ENCODE results near the gene ANO7.
A peak's percentile ranks its signal among the peaks of the same experiment; 100 is the strongest.
"Not testable (repeated sequence)": the region's sequence is repeated elsewhere in the genome, so short reads cannot be mapped to it uniquely, and the experiment has no call there.

ANO7 gene

DNA sequence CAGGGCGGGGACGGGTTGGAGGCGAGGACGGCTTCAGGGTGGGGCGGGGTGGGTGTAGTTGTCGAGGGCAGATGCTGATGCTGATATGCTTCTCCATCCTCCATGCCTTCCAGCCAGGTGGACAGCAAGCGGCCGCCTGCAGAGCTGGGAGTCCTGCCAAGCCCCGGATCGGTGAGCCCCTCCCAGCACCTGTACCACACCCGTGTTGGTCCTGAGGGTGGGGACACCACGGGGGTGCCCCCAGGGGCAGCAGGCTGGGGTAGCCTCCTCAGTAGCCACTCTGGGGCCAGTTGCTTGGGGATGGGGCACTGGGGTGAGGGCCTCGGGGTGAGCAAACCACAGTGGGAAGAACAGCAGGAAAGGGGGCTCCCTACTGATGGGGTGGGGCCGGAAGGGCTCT lies 2.6 kb downstream of the ANO7 start:
- no peak for DNase-seq (ENCODE audit: low spot score)

DNA sequence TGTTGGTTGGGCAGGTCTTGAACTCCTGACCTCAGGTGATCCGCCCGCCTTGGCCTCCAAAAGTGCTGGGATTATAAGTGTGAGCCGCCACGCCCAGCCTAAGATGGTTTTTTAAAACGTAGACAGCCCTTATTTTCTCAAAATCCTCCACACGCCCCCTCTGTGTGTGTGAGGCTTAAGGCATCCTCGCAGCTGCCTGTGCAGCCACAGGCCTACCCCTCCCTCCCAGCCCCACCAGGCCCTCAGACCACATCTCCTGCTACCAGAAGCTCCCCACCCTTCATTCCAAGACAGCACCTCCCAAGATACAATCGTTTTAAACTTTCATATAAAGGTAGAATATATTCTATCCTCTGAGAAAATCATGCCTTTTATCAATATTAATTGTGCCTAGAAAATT lies 4.8 kb downstream of the ANO7 start:
- DNase-seq (ENCODE audit: low spot score) = no peak

DNA sequence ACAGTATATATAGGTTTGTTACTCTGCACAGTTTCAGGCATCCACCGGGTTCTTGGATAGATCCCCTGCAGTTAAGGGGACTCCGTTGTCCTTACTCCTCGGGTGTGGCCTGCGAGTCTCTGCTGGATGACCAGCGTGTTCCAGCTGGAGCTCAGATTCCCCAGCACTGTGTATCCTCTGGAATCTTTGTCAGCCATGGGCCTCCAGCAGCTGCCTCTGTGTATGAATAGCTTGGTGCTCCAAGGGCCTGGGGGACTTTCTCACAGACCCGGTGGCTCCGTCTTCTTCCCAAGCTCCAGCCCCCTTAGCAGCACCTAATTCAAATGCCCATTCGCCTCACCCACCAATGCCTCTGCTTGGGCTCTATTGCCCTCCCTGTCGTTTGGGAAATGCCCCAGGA lies 6.3 kb downstream of the ANO7 start:
- DNase-seq (ENCODE audit: low spot score) = no peak

DNA sequence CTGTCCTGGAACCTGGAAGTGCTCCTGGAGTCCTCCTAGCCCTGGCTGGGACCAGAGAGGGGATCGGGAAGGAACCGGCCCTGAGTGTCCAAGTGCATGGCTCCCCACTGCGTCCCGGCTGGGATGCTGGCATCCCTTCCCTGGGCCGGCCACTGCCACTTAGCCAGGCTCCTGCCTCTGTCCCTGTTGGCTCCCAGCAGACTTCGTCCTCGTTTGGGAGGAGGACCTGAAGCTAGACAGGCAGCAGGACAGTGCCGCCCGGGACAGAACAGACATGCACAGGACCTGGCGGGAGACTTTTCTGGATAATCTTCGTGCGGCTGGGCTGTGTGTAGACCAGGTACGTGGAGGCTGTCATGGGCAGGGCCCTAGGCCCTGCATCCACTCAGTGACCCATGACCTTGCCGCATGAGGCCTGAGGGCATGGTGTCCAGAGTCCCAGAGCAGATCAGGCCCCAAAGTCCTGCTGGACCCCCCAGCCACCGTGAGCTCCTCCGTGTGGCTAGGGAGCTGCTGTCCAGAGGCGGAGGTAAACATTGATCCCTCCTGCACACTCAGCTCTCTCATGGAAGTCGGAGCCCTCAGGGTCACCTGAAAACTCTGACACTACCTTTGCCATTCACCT lies 7.1 kb downstream of the ANO7 start:
- DNase-seq (ENCODE audit: low spot score) = no peak

DNA sequence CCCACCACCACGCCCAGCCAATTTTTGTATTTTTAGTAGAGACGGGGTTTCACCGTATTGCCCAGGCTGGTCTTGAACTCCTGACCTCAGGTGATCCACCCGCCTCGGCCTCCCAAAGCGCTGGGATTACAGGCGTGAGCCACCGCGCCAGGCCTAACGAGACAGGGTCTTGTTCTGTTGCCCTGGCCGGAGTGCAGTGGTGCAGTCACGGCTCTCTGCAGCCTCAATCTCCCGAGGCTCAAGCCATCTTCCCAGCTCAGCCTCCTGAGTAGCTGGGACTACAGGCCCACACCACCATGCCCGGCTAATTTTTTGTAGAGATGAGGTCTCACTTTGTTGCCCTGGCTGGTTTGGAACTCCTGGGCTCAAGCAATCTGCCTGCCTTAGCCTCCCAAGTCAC lies 8.8 kb downstream of the ANO7 start:
- DNase-seq (ENCODE audit: low spot score) = not testable (repeated sequence)

DNA sequence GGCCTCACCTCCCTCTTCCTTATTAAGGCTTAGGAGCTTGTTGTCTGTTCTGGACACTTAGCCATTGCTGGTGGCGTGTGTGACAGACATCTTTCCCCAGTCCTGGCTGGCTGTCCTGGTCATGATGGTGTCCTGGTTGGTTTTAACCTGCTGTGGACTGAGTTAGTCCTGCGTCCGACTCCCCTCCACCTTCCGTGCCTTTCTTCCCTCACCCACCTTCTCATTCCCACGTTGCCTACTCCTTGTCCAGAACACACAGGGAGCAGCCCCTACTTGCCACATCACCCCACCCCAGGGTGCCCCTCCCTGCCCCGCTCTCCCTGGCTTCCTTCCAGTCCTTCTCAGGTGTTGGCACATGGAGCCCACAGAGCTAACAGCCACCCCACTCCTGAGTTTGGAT lies 9.5 kb downstream of the ANO7 start:
- no peak for DNase-seq (ENCODE audit: low spot score)

DNA sequence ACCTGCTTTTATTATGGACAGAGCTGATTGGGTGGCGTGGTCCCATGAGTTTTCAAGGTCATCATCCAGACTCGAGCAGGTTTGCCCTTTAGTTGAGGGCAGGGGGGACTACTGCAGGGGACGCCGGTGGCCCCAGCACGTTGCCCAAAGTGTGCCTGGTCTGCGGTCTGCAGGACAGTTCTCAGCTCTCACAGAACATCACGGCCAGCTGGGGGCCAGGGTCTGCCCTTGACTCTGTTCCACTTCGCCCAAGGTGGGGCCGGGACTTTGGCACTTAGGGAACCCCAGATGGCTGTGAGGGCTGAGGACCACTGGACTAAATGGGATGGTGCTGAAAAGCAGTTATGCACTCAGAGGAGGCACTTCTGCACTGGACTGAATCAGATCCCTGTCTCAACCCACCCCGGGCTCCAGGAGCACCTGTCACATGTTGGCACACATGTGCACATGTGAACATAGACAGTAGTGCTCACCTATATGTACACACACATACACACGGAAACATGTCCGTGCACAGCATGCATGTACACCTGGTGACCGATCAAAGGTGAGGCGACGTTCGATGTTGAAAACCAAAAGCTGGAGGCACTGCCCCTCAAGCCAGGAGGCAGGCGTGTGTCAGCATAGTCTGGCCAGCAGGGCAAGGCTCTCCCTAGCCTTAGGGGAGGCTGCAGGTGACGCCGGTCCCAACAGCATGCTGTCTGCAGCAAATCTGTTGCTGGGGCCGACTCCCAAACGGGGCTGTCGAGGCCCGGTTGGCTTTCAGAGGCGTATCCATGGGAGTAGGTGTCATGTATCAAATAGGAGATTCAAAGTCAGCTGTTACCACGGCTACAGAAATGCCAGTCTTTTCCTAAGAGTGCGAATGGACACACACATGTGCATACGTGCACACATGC lies 10.2 kb downstream of the ANO7 start:
- DNase-seq (ENCODE audit: low spot score) = no peak

DNA sequence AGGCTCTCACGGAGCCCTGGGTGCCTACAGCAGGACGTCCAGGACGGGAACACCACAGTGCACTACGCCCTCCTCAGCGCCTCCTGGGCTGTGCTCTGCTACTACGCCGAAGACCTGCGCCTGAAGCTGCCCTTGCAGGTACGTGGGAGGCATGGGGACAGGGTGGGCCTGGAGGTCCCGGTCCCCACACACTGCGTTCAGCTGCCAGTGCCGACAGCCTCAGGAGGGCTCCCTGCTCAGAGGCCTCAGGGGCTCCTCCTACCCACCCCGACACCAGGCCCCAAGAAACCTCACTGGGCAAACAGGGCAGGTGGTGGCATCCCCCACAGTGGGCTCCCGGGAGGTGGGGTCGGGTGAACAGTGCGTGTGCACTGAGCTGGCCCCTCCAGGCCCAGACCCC lies 10.8 kb downstream of the ANO7 start:
- no peak for DNase-seq (ENCODE audit: low spot score)

DNA sequence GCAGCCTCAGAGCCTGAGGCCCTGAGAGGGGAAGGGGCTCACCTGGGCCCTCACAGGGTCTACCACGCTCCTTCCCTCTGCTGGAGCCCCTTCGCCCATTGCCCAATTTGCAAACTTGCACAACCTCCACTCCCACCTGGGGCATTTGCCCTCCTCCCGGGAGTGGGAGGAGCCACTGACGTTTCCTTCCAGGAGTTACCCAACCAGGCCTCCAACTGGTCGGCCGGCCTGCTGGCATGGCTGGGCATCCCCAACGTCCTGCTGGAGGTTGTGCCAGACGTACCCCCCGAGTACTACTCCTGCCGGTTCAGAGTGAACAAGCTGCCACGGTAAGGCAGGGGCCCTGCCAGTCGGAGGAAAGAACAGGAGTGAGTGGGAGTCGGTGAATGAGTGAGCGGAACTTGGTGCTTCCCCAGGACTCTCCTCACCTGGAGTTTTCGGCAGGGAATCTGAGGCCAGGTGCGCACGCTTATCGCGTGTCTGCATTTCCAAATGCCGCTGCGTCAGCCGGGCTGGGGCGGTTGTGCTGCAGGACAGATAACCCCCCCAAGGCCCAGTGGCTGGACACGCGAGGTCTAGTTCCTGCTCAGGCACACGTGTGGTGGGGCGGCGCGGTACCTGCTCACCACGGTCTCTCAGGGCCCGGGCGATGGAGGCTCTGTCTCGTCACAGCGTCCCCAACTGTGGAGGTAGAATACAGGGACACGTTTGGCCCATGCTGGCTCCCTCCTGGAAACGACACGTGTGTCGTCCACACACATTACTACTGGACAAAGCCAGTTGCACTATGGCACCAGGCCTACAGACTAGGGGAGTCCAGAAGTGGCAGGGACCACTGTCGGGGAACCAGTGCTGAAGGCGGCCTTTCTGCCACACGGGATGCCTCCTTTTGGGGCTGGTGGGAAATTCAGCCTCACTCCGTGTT lies 11.7 kb downstream of the ANO7 start:
- no peak for DNase-seq (ENCODE audit: low spot score)

DNA sequence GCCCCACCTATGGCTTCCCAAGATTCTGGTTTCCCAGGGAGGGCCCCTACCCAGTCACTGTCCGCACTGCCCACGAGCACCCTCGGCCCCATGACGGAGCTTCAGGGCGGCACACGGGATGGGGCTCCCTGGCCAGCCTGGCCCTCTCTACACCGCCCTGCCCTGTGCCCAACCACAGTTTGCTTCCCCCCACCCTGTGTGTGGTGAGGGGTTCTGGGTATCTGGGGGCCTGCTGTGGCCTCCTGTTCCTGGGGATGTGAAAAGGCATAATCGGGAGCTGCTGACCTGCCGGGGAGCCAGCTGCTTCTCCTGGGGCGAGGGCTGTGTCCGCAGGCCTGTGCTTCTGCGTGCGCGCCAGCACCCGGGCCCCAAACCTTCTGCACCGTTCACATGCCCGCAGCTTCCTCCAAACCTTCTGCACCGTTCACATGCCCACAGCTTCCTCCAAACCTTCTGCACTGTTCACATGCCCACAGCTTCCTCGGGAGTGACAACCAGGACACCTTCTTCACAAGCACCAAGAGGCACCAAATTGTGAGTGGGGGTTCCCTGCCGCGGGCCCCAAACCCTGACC lies 12.4 kb downstream of the ANO7 start:
- DNase-seq (ENCODE audit: low spot score) = no peak

DNA sequence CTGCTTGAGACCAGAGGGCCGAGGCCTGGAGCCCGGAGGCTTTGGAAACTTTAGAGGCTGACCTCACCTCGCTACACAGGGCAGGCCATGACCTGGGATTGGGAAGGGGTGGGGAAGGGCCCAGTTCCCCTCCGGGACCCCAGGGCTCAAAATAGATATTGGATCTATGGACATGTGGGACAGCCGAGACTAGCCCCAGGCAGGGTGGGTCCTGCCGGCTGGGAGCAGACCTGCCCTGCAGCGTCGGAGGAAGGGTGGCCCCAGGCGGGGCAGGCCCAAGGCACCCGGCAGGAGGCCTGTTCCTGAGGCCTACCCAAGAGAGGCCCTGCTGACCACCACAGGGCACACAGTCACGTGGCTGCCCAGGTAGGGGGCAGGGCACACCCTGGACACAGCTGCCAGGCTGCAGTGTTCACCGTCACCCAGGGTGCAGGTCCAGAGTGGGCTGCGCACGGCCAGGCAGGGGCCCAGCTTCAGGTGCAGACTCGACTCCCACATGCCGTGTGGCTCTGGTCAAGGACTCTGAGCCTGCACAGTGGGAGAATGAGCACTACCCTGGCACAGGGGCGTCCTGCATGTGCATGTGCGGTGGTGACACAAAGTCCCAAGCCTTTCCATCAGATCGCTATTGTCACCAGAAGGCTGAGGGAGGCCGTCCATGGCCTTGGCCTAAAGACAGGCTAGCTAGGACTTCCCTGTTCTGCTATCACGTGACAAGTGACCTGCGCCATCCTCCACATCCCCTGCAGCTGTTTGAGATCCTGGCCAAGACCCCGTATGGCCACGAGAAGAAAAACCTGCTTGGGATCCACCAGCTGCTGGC lies 13.2 kb downstream of the ANO7 start:
- DNase-seq (ENCODE audit: low spot score) = no peak

DNA sequence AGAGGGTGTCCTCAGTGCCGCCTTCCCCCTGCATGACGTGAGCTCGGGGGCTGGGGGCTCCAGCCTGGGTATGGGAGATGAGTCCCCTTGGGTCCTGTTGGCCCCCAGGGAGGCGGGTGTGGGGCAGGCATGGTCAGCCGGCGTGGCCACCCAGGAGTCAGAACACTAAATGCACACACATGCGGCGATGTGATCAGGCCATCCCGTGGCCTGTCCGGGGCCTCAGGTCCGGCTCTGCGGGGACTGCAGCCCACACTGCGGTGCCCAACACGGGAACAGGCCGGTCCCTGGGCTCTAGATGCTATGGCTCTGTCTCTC lies 13.8 kb downstream of the ANO7 start:
- no peak for DNase-seq (ENCODE audit: low spot score)

DNA sequence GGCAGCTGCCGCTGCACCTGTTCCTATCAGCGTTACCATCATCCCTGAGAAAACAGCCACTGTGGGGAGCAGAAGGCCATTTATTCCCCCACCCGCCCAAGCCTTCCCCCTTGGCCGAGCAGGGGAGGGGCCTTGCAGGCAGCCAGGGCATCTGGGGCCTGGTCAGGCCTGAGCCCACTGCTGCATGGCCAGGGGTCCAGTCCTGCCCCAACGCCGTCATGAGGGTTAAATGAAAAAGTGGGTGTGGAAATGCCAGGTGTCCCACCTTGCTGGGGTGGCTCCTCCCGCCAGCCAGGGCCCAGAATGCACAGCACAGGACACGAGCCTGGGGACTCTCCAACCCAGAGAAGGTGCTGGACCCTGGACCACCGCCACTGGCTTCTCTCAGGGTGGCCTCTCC lies 14.2 kb downstream of the ANO7 start:
- no peak for DNase-seq (ENCODE audit: low spot score)

DNA sequence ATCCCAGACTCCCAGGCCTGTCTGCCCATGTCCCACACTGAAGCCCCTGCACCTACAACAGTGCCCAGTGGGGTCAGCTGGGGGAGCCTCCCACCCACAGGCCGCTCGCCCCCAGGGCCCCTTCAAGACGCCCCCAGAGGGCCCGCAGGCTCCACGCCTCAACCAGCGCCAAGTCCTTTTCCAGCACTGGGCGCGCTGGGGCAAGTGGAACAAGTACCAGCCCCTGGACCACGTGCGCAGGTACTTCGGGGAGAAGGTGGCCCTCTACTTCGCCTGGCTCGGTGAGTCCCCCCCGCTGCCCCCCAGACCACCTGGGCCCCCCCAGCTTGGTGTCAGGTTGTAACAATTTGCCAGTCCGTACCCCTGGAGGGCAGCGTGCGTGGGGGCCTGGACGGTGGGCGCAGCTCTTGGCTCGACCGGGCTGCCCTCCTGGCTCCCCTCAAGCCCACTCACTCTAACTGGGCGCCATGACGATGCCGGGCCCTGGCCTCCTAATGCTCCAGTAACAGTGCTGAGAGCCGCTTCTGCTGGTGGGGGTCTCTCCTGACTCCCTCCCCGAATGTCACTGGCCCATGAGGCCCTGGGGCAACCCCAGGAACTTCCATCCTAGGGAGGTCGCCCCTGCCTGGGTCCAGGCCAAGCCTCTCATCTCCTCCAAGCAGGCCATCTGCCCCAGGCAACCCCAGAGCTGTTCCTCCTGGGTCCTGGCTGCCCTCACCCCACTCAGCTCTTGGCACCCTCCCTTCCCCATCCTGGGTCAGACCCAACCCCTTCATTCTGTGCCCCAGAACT lies 14.9 kb downstream of the ANO7 start:
- no peak for DNase-seq (ENCODE audit: low spot score)

DNA sequence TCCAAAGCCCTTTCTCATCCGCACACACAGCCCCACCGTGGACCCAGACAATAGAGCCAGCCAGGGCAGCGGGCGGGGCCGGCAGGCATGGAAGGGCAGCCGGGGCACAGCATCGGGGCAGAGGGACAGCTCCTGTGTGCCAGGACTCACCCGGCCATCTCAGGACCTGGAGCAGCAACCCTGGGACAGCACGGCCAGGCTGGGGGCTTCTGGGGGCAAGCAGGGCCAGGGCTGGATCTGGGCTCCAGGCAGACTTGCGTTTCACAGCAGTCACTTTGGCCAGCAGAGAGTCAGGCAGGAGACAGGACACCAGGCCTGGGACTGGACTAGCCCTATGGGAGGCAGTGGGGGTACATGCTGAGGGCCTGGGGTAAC lies 15.5 kb downstream of the ANO7 start:
- DNase-seq (ENCODE audit: low spot score) = no peak

DNA sequence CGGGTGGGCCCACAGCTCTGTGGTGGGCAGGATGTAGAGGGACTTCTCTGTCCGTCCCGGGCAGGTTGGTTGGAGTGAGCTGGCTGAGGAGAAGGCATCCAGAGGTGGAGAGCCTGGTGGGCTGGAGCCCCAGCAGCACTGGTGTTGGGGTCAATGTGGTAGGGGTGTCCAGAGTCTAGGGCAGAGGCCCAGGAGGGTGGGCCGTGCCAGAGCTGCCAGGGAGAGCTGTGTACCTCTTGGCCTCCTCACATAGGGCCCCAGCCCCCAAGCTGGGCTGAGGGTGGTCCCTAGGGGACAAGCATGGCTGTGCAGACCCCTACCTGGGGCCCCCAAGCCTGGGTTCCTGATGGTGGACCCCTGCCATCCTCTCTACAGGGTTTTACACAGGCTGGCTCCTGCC lies 16.0 kb downstream of the ANO7 start:
- DNase-seq (ENCODE audit: low spot score) = no peak

DNA sequence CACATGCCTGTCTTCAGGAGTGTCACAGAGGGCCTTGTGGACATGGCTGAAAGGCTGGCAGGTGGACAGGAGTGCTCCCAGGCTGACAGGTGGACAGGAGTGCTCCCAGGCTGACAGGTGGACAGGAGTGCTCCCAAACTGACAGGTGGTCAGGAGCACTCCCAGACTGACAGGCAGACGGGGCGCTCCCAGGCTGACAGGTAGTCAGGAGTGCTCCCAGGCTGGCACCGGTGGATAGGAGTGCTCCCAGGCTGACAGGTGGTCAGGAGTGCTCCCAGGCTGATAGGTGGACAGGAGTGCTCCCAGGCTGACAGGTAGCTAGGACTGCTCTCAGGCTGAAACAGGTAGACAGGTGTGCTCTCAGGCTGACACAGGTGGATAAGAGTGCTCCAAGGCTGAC lies 16.6 kb downstream of the ANO7 start:
- no peak for DNase-seq (ENCODE audit: low spot score)

DNA sequence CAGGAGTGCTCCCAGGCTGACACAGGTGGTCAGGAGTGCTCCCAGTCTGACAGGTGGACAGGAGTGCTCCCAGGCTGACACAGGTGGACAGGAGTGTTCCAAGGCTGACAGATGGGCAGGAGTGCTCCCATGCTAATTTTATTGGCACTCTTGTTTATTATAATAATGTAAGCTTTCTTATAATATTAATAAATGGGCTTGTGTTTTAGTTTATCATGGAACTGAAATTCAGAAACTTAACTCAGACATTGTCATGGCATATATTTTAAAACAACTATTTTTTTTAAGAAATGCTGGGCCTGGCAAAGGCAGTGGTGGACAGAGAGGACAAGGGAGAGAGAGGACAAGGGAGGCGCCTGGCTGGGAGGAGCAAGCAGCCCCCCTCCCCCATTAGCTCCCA lies 18.7 kb downstream of the ANO7 start:
- DNase-seq (ENCODE audit: low spot score) = no peak

DNA sequence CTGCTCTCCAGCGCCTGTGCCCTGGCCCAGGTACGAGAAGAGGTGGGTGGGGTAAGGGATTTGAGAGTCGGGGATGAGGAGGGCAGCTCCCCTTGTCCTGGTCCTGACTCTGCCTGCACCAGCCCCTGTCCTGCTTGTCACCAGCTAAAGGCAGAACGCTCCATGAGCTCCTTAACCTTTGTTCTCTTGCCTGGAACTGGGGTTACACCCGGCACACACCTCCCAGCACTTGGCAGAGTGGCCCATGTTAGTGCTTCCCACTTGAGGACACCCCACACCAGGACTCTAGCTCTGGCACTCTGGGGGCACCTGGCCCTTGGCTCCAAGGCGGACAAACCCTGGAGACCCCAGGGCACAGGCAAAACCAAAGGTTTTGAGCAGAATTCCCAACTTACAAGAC lies 19.2 kb downstream of the ANO7 start:
- DNase-seq (ENCODE audit: low spot score) = no peak

DNA sequence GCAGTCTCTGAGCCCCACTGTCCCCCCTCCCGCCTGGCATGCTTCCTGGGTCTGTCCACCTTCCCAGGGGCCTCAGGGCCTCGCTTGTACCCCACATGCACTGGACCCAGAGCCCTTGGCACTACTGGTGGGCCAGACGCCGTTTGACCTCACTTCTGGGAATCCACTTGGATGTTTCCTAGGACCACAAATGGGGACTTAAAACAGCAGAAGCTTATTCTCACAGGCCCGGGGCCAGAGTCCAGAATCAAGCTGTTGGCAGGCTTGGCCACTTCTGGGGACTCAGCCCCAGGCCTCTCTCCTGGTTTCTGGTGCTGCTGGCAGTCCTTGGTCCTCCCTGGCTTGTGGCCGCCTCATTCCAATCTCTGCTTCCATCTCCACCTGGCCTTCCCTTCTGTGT lies 19.6 kb downstream of the ANO7 start:
- peak; percentile 47 for DNase-seq (ENCODE audit: low spot score)

DNA sequence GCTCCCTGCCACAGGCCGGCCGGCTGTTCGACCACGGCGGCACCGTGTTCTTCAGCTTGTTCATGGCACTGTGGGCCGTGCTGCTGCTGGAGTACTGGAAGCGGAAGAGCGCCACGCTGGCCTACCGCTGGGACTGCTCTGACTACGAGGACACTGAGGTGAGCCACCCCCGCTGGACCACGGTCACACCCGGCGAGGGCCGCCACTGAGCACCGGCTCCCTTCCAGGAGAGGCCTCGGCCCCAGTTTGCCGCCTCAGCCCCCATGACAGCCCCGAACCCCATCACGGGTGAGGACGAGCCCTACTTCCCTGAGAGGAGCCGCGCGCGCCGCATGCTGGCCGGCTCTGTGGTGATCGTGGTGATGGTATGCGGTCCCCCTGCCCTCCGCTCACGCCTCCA lies 20.8 kb downstream of the ANO7 start:
- DNase-seq (ENCODE audit: low spot score) = no peak
